ENCODE data around the gene RAB4B.

The RAB4B gene

GRCh38 chr19:40775632-40776022 lies 2.4 kb upstream of the RAB4B start:
- TF ChIP-seq CTCF (IDR thresholded peaks at IDR 0.05; ENCODE audit: low read depth, low read length, missing control alignments) = no peak
- DNase-seq (ENCODE audit: low read depth) = no peak
- H3K4me3 ChIP-seq (ENCODE audit: low read depth, low read length) = no peak overlapping the region

- DNase-seq (ENCODE audit: low read depth) = no peak
- H3K4me3 ChIP-seq (ENCODE audit: low read depth, low read length) = no peak overlapping the region
- no peak for TF ChIP-seq CTCF (IDR thresholded peaks at IDR 0.05; ENCODE audit: low read depth, low read length, missing control alignments)
Observed at GRCh38 chr19:40776364-40776763, 1.7 kb upstream of the RAB4B start.

- peak overlapping the region; percentile 70 for H3K4me3 ChIP-seq (ENCODE audit: low read depth, low read length)
- no peak for TF ChIP-seq CTCF (IDR thresholded peaks at IDR 0.05; ENCODE audit: low read depth, low read length, missing control alignments)
- peak; percentile 99 for DNase-seq (ENCODE audit: low read depth)
Observed at GRCh38 chr19:40776932-40777644, 959 bp upstream of the RAB4B start.

- no peak for DNase-seq (ENCODE audit: low read depth)
- TF ChIP-seq CTCF (IDR thresholded peaks at IDR 0.05; ENCODE audit: low read depth, low read length, missing control alignments) = no peak
- peak overlapping the region; percentile 70 for H3K4me3 ChIP-seq (ENCODE audit: low read depth, low read length)
Observed at GRCh38 chr19:40777645-40777936, 456 bp upstream of the RAB4B start.

- peak overlapping the region; percentile 70 for H3K4me3 ChIP-seq (ENCODE audit: low read depth, low read length)
- DNase-seq (ENCODE audit: low read depth) = no peak
- no peak for TF ChIP-seq CTCF (IDR thresholded peaks at IDR 0.05; ENCODE audit: low read depth, low read length, missing control alignments)
Observed at GRCh38 chr19:40778706-40779284, 748 bp downstream of the RAB4B start.

GRCh38 chr19:40780582-40780981 lies 2.5 kb downstream of the RAB4B start:
- no peak for TF ChIP-seq CTCF (IDR thresholded peaks at IDR 0.05; ENCODE audit: low read depth, low read length, missing control alignments)
- H3K4me3 ChIP-seq (ENCODE audit: low read depth, low read length) = no peak overlapping the region
- no peak for DNase-seq (ENCODE audit: low read depth)

GRCh38 chr19:40781140-40781539 lies 3.1 kb downstream of the RAB4B start:
- no peak overlapping the region for H3K4me3 ChIP-seq (ENCODE audit: low read depth, low read length)
- DNase-seq (ENCODE audit: low read depth) = no peak
- TF ChIP-seq CTCF (IDR thresholded peaks at IDR 0.05; ENCODE audit: low read depth, low read length, missing control alignments) = no peak
